Gastroesophageal sphincter (tissue), 3 donors: ENCODE data around the gene SHISA7.
A peak's percentile ranks its signal among the peaks of the same experiment; 100 is the strongest.

Experiments used
- CTCF ChIP-seq, 4 experiments: fragments of 200-600 bp in 2 of 4; fragments of 450-650 bp in 2 of 4; sonication (generic) in 1 of 4; IDR thresholded peaks; one replicate each; pipeline ENCODE4 v1.5.1; 2017 to 2019; ENCODE audit warnings: antibody characterized with exemption in 4 of 4, mild to moderate bottlenecking in 2 of 4, moderate library complexity in 2 of 4
- EP300 ChIP-seq: sonication (generic); formaldehyde crosslinking; IDR thresholded peaks from one replicate; pipeline ENCODE4 v1.6.1; 2017; ENCODE audit warnings: antibody characterized with exemption, mild to moderate bottlenecking
- POLR2A ChIP-seq, 2 donors: fragments of 450-650 bp; IDR thresholded peaks; one replicate each; pipeline ENCODE4 v1.6.1; 2017; ENCODE audit warnings: antibody characterized with exemption in 2 of 2, mild to moderate bottlenecking in 2 of 2, moderate library complexity in 1 of 2
- POLR2AphosphoS5 ChIP-seq: sonication (generic); formaldehyde crosslinking; IDR thresholded peaks from one replicate; pipeline ENCODE4 v1.6.1; 2017; ENCODE audit warnings: antibody characterized with exemption

DNA sequence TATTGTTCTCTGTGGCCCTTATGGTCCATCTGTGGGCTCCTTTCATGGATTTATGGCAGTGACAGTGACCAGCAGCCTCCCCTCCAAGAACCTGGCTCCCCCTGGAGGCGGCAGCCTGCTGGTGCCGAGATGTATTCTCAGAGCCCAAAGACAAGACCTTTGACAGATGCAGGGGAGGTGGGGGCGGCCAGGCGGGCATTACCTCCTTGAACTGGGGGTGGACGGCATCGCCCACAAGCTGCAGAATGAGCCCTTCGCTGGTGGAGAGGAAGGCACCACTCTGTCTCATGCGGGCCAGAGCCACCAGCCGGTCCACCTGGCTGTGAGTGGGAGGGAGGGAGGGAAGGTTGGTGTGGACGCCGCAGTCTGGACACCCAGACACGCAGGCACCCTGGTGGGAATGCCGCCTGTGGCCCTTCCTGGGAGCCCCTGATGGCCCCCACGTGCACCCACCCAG lies 11.7 kb upstream of the SHISA7 start:
- TF ChIP-seq CTCF (IDR thresholded peaks at IDR 0.05) = peak in 3 of 4 experiments; percentile 29 to 58 (median 48)
- no peak for TF ChIP-seq POLR2A (IDR thresholded peaks at IDR 0.05)
- TF ChIP-seq POLR2AphosphoS5 = no peak
- no peak for TF ChIP-seq EP300
